ENCODE measurements around the gene BHLHE41. TPM values are rescaled to one million over a fixed set of nuclear protein-coding genes. Genes with fewer than 3 reads are reported as not detected.

The BHLHE41 gene
- total and polyA plus RNA-seq, 2 of the 4 experiments (the other 2 are of a cell fraction), result 0.72 to 3.8 TPM

DNA sequence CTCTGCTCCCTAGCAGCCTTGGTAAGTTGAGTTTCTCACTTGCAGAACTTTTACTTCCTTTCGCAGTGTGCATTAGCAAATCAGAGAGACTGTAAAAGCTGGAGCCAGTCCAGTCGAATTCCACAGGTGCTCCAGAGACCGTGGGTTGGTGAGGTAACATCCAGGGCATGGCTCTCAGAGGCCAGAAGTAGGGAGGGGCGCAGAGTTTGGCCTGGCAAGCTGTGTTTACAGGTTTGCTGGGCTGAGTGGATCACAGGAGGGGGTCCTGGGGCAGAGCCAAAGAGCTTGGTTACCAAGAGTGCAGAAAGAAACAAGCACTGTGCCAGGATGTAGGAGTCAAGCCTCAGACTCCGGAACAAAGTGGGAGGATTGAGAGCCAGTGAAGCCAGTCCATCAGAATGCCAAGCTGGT is 10.2 kb upstream of the BHLHE41 start:
- WGBS, 2 experiments (ENCODE audit: extremely low coverage in 2 of 2, insufficient read length in 1 of 2), result 56% methylated on average over 3 of the region's 5 CpGs; no CpG with 5 or more reads in 1 of the 2 experiments
- H3K18ac ChIP-seq (ENCODE audit: low read depth, low read length), result no peak overlapping the region
- no TSS peak for BruUV-seq (replicated peaks)

More for the DNA sequence above, 10.2 kb upstream of the BHLHE41 start:
- DNase-seq (no peak), ATAC-seq (ENCODE audit: low read depth) (no peak)
- peak overlapping the region; percentile 56 for H2AK9ac ChIP-seq (replicated peaks; ENCODE audit: low read depth, low read length, poor library complexity)
- H4K8ac ChIP-seq (ENCODE audit: low read depth in 2 of 2, low read length in 2 of 2), result no peak overlapping the region
- H4K20me1 ChIP-seq (ENCODE audit: insufficient read depth, low read length), result no peaks in the 10 kb centered on the region
- H3K14ac ChIP-seq (replicated peaks; ENCODE audit: low read depth, low read length), result no peak overlapping the region
- no peak overlapping the region for H3K4ac ChIP-seq (ENCODE audit: low read depth, low read length)
- H2AK5ac ChIP-seq (ENCODE audit: low read depth, low read length), result no peak overlapping the region
- no peaks in the 10 kb centered on the region for H3K9me1 ChIP-seq (ENCODE audit: insufficient read depth, low read length)
- no peak overlapping the region for H3K27ac ChIP-seq (ENCODE audit: insufficient read depth, low read length)
- ChIA-PET POLR2A (ENCODE audit: unreplicated experiment) (no interaction called here), CTCF (no interaction called here)
- in situ Hi-C loops (cut with MboI; ENCODE audit: low sequenced_read_pairs) (no loop called here), intact Hi-C loops (cut with micrococcal nuclease) (no loop called here), dilution Hi-C loops (cut with HindIII; ENCODE audit: low sequenced_read_pairs, unreplicated experiment) (no loop called here)
- no peak overlapping the region for H2BK5ac ChIP-seq (ENCODE audit: low read depth, low read length, poor library complexity, severe bottlenecking)
- no peaks in the 10 kb centered on the region for H3K4me1 ChIP-seq (ENCODE audit: control insufficient read depth, insufficient read depth, low read length)
- peaks cover 25% of the 10 kb centered on the region for H3K27me3 ChIP-seq (ENCODE audit: control insufficient read depth, insufficient read depth, low read length)
- H3K56ac ChIP-seq (ENCODE audit: extremely low read depth, insufficient read depth, low read length), result no peak overlapping the region
- H2BK120ac ChIP-seq (ENCODE audit: low read depth, low read length), result no peak overlapping the region
- no peak overlapping the region for H4K91ac ChIP-seq (ENCODE audit: insufficient read depth, low read depth, low read length)
- peak overlapping the region; percentile 56 for H2AFZ ChIP-seq (replicated peaks; ENCODE audit: low read length, poor library complexity)
- H2BK15ac ChIP-seq (ENCODE audit: low read depth, low read length), result no peak overlapping the region
- no peak for TF ChIP-seq MAZ (IDR thresholded peaks at IDR 0.05; ENCODE audit: borderline replicate concordance, low read depth, low read length)
- TF ChIP-seq RAD21 (IDR thresholded peaks at IDR 0.05; ENCODE audit: low read length), result no peak
- TF ChIP-seq, protein P1, sequence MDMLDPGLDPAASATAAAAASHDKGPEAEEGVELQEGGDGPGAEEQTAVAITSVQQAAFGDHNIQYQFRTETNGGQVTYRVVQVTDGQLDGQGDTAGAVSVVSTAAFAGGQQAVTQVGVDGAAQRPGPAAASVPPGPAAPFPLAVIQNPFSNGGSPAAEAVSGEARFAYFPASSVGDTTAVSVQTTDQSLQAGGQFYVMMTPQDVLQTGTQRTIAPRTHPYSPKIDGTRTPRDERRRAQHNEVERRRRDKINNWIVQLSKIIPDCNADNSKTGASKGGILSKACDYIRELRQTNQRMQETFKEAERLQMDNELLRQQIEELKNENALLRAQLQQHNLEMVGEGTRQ (IDR thresholded peaks at IDR 0.05; ENCODE audit: low read depth, low read length), result no peak
- TF ChIP-seq, protein P2, sequence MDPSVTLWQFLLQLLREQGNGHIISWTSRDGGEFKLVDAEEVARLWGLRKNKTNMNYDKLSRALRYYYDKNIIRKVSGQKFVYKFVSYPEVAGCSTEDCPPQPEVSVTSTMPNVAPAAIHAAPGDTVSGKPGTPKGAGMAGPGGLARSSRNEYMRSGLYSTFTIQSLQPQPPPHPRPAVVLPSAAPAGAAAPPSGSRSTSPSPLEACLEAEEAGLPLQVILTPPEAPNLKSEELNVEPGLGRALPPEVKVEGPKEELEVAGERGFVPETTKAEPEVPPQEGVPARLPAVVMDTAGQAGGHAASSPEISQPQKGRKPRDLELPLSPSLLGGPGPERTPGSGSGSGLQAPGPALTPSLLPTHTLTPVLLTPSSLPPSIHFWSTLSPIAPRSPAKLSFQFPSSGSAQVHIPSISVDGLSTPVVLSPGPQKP (IDR thresholded peaks at IDR 0.05; ENCODE audit: borderline replicate concordance, low read depth, low read length), result no peak
- TF ChIP-seq CHD1 (IDR thresholded peaks at IDR 0.05; ENCODE audit: low read depth, low read length), result no peak
- TF ChIP-seq RCOR1 (IDR thresholded peaks at IDR 0.05; ENCODE audit: insufficient replicate concordance, low read length), result no peak
- no peak for TF ChIP-seq MXI1 (IDR thresholded peaks at IDR 0.05; ENCODE audit: borderline replicate concordance, low read depth, low read length)
- no peak for TF ChIP-seq CEBPB (IDR thresholded peaks at IDR 0.05; ENCODE audit: low read depth, low read length)
- TF ChIP-seq MAFK (IDR thresholded peaks at IDR 0.05; ENCODE audit: low read depth, low read length), result no peak
- H4K5ac ChIP-seq (ENCODE audit: low read depth, low read length), result no peak overlapping the region
- no peaks in the 10 kb centered on the region for H3K9me3 ChIP-seq (ENCODE audit: control insufficient read depth, insufficient read depth, low read length)
- H3K79me1 ChIP-seq (ENCODE audit: low read depth in 1 of 2, low read length in 2 of 2), result no peaks in the 10 kb centered on the region
- H2BK20ac ChIP-seq (ENCODE audit: low read depth, low read length), result no peak overlapping the region
- no peak overlapping the region for H3K4me2 ChIP-seq (ENCODE audit: low read depth, low read length)
- H3K9ac ChIP-seq (ENCODE audit: low read depth, low read length), result no peak overlapping the region
- H3K36me3 ChIP-seq (ENCODE audit: control insufficient read depth, insufficient read depth, low read length), result no peaks in the 10 kb centered on the region
- H3K23ac ChIP-seq (ENCODE audit: low read depth, low read length), result no peak overlapping the region
- H3K4me3 ChIP-seq (ENCODE audit: insufficient read depth, low read depth, low read length), result no peak overlapping the region
